ENCODE results near the gene LHX6. TPM values are rescaled to one million over a fixed set of nuclear protein-coding genes. Genes with fewer than 3 reads are reported as not detected.

The LHX6 gene
- total RNA-seq, 1 experiment from 2014 or later = 1.5 TPM

DNA sequence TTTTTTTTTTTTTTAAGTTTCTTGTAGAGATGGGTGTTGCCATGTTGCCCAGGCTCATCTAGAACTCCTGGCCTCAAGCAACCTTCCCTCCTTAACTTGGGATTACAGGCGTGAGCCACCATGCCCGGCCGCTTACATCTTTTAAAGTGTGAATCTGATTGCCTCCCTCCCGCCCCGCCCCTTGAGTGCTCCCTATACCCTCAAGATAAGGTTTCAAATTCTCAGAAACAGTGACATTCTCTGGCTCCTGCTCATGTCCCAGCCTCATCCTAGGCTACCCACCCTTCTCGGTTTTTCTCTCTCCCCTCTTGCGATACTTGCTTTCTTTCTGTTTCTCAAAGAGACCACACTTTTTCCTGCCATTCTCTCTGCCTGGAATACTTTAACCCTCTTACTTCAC lies 56.6 kb downstream of the LHX6 start:
- H3K27me3 Mint-ChIP-seq (ENCODE audit: low read depth) = peaks cover 21% of the 10 kb centered on the region
- CTCF ChIA-PET = interaction anchor here (0.6 to 2.3 kb wide), 5 partner anchors 14 to 509 kb away, joined by 3 to 17 read pairs (median 4); no protein-coding TSS in a partner anchor
- peaks cover 2% of the 10 kb centered on the region; the same call in 1 of the 2 replicates for H3K4me1 Mint-ChIP-seq

DNA sequence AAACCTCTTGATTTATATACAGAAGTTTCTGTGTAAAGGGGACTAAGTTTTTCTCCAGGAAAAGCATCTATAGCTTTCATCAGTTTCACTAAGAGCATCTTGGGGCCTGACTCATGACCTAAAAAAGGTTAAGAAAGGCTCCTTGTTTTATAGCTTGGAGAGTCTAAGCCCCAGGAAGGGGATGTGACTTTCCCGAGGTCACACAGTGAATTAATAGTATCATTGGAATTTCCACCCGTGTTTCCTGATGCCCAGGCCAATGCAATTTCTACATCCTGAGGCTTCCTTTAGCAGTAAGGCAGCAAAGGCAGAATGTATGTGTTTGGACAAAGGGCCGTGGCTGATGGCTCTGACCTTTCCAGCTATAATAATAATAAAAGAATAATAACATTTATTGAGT lies 60.4 kb downstream of the LHX6 start:
- Mint-ChIP-seq H3K36me3 (peaks cover 3% of the 10 kb centered on the region; the same call in 1 of the 2 replicates), H3K4me3 (no peak overlapping the region), H3K9me3 (peaks cover 25% of the 10 kb centered on the region), H3K27ac (no peak overlapping the region), H3K4me1 (peaks cover 2% of the 10 kb centered on the region; the same call in 1 of the 2 replicates), H3K27me3 (ENCODE audit: low read depth) (peaks cover 37% of the 10 kb centered on the region)
- no peak for DNase-seq (ENCODE audit: low spot score)
- ChIA-PET CTCF (no interaction called here), POLR2A (no interaction called here)
- ATAC-seq = no peak
- TF ChIP-seq OVOL2 (CRISPR knock-in tag; IDR thresholded peaks at IDR 0.05; ENCODE audit: borderline replicate concordance) (no peak), ZBTB43 (CRISPR knock-in tag; IDR thresholded peaks at IDR 0.05) (no peak), EMX1 (CRISPR knock-in tag; IDR thresholded peaks at IDR 0.05) (no peak), FOXP4 (CRISPR knock-in tag; IDR thresholded peaks at IDR 0.05) (no peak), FOXP1 (CRISPR knock-in tag; IDR thresholded peaks at IDR 0.05; ENCODE audit: borderline replicate concordance) (no peak), KAT7 (CRISPR knock-in tag; IDR thresholded peaks at IDR 0.05; ENCODE audit: borderline replicate concordance) (no peak), ATF3 (CRISPR knock-in tag; conservative IDR thresholded peaks at IDR 0.05) (no peak), NR1H2 (CRISPR knock-in tag; IDR thresholded peaks at IDR 0.05) (no peak), FOXK1 (CRISPR knock-in tag; IDR thresholded peaks at IDR 0.05) (no peak), ATF1 (CRISPR knock-in tag; IDR thresholded peaks at IDR 0.05) (no peak), GTF2I (CRISPR knock-in tag; conservative IDR thresholded peaks at IDR 0.05) (no peak)

More for the DNA sequence above, 56.6 kb downstream of the LHX6 start:
- no peak for DNase-seq (ENCODE audit: low spot score)
- Mint-ChIP-seq H3K36me3 (peaks cover 3% of the 10 kb centered on the region; the same call in 1 of the 2 replicates), H3K9me3 (peaks cover 15% of the 10 kb centered on the region), H3K27ac (no peak overlapping the region), H3K4me3 (no peak overlapping the region)
- TF ChIP-seq PRRX2 (CRISPR knock-in tag; IDR thresholded peaks at IDR 0.05) (no peak), OVOL2 (CRISPR knock-in tag; IDR thresholded peaks at IDR 0.05; ENCODE audit: borderline replicate concordance) (no peak), JUN (CRISPR knock-in tag; IDR thresholded peaks at IDR 0.05) (no peak), CREB1 (CRISPR knock-in tag; IDR thresholded peaks at IDR 0.05) (no peak), MYBL2 (CRISPR knock-in tag; IDR thresholded peaks at IDR 0.05) (no peak), ERG (CRISPR knock-in tag; IDR thresholded peaks at IDR 0.05) (no peak), FOXK1 (CRISPR knock-in tag; IDR thresholded peaks at IDR 0.05) (no peak)
- TF ChIP-seq, protein P1, sequence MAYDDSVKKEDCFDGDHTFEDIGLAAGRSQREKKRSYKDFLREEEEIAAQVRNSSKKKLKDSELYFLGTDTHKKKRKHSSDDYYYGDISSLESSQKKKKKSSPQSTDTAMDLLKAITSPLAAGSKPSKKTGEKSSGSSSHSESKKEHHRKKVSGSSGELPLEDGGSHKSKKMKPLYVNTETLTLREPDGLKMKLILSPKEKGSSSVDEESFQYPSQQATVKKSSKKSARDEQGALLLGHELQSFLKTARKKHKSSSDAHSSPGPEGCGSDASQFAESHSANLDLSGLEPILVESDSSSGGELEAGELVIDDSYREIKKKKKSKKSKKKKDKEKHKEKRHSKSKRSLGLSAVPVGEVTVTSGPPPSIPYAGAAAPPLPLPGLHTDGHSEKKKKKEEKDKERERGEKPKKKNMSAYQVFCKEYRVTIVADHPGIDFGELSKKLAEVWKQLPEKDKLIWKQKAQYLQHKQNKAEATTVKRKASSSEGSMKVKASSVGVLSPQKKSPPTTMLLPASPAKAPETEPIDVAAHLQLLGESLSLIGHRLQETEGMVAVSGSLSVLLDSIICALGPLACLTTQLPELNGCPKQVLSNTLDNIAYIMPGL (CRISPR knock-in tag; IDR thresholded peaks at IDR 0.05) = no peak
- TF ChIP-seq, protein P2, sequence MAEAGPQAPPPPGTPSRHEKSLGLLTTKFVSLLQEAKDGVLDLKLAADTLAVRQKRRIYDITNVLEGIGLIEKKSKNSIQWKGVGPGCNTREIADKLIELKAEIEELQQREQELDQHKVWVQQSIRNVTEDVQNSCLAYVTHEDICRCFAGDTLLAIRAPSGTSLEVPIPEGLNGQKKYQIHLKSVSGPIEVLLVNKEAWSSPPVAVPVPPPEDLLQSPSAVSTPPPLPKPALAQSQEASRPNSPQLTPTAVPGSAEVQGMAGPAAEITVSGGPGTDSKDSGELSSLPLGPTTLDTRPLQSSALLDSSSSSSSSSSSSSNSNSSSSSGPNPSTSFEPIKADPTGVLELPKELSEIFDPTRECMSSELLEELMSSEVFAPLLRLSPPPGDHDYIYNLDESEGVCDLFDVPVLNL (CRISPR knock-in tag; IDR thresholded peaks at IDR 0.05; ENCODE audit: borderline replicate concordance, low read depth) = no peak
- TF ChIP-seq, protein P3, sequence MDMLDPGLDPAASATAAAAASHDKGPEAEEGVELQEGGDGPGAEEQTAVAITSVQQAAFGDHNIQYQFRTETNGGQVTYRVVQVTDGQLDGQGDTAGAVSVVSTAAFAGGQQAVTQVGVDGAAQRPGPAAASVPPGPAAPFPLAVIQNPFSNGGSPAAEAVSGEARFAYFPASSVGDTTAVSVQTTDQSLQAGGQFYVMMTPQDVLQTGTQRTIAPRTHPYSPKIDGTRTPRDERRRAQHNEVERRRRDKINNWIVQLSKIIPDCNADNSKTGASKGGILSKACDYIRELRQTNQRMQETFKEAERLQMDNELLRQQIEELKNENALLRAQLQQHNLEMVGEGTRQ (CRISPR knock-in tag; IDR thresholded peaks at IDR 0.05) = no peak
- TF ChIP-seq, protein P4, sequence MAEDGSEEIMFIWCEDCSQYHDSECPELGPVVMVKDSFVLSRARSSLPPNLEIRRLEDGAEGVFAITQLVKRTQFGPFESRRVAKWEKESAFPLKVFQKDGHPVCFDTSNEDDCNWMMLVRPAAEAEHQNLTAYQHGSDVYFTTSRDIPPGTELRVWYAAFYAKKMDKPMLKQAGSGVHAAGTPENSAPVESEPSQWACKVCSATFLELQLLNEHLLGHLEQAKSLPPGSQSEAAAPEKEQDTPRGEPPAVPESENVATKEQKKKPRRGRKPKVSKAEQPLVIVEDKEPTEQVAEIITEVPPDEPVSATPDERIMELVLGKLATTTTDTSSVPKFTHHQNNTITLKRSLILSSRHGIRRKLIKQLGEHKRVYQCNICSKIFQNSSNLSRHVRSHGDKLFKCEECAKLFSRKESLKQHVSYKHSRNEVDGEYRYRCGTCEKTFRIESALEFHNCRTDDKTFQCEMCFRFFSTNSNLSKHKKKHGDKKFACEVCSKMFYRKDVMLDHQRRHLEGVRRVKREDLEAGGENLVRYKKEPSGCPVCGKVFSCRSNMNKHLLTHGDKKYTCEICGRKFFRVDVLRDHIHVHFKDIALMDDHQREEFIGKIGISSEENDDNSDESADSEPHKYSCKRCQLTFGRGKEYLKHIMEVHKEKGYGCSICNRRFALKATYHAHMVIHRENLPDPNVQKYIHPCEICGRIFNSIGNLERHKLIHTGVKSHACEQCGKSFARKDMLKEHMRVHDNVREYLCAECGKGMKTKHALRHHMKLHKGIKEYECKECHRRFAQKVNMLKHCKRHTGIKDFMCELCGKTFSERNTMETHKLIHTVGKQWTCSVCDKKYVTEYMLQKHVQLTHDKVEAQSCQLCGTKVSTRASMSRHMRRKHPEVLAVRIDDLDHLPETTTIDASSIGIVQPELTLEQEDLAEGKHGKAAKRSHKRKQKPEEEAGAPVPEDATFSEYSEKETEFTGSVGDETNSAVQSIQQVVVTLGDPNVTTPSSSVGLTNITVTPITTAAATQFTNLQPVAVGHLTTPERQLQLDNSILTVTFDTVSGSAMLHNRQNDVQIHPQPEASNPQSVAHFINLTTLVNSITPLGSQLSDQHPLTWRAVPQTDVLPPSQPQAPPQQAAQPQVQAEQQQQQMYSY (CRISPR knock-in tag; IDR thresholded peaks at IDR 0.05) = no peak
- ATAC-seq = no peak
- POLR2A ChIA-PET = no interaction called here

Measured in WTC11 (cell line).